HL-60 (cell line): ENCODE measurements around the gene OSBPL2.

Experiments
- CTCF ChIP-seq: IDR thresholded peaks from one replicate; pipeline ENCODE4 v1.5.1; 2011; ENCODE audit warnings: low read length, control low read depth, inconsistent platforms; ENCODE audit not compliant: insufficient read depth
- POLR2AphosphoS5 ChIP-seq: IDR thresholded peaks from 2 replicates; pipeline ENCODE4 v1.6.1; 2012; ENCODE audit warnings: low read depth
- REST ChIP-seq: IDR thresholded peaks from 2 replicates; pipeline ENCODE4 v1.6.1; 2012; ENCODE audit warnings: low read depth; ENCODE audit not compliant: insufficient replicate concordance

- TF ChIP-seq CTCF = no peak
- no peak for TF ChIP-seq POLR2AphosphoS5
- no peak for TF ChIP-seq REST
These were observed 82.4 kb downstream of the OSBPL2 start for GRCh38 chr20:62320581-62321354.
